Stimulated activated CD4-positive, alpha-beta T cell treated with anti-CD3 and anti-CD28 coated beads, Interleukin-4, amount 100 ng/mL, for 24 hours (primary cell): Measurements from ENCODE around the gene SERPINE2.
A peak's percentile ranks its signal among the peaks of the same experiment; 100 is the strongest.

Source experiments
- DNase-seq: peaks from one replicate; pipeline ENCODE4 v3.0.0-alpha.2; 2020

SERPINE2 gene, protein sequence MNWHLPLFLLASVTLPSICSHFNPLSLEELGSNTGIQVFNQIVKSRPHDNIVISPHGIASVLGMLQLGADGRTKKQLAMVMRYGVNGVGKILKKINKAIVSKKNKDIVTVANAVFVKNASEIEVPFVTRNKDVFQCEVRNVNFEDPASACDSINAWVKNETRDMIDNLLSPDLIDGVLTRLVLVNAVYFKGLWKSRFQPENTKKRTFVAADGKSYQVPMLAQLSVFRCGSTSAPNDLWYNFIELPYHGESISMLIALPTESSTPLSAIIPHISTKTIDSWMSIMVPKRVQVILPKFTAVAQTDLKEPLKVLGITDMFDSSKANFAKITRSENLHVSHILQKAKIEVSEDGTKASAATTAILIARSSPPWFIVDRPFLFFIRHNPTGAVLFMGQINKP

DNA sequence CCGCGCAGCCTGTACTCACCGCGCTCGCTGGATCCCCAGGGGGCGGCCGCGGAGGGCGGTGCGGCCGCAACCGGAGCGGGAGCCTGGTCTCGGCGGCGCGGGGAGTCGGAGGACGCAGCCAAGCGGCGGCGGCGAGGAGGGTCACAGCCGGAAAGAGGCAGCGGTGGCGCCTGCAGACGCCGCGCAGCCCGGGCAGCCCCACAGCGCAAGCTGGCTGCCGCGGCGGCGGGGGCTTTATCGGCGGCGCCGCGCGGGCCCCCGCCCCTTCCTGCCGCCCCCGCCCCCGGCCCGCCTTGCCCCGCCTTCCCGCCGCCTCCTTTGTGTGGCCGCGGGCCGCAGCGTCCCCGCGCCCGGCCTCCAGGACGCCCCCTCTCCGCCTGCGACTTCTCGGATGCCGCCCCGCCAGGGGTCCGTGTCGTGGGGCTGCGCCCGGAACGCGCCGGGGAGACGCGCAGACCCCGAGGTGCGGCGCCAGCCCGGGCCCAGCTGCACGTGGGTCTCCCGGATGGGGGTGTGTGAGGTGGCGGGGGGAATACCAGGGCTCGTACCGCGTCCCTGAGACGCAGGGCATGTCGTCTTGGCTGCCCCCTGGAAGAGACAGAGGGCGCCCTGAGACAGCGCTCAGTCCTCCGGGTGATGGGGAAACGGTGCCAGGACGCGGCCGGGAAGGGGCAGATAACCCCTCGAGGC is at the start of gene SERPINE2:
Gene SERPINE2 (minus strand): TSS at position 207 of the 690 bp plus-strand sequence. CDS start 37,386 bp downstream, outside the sequence.
- peak; percentile 42 for DNase-seq

DNA sequence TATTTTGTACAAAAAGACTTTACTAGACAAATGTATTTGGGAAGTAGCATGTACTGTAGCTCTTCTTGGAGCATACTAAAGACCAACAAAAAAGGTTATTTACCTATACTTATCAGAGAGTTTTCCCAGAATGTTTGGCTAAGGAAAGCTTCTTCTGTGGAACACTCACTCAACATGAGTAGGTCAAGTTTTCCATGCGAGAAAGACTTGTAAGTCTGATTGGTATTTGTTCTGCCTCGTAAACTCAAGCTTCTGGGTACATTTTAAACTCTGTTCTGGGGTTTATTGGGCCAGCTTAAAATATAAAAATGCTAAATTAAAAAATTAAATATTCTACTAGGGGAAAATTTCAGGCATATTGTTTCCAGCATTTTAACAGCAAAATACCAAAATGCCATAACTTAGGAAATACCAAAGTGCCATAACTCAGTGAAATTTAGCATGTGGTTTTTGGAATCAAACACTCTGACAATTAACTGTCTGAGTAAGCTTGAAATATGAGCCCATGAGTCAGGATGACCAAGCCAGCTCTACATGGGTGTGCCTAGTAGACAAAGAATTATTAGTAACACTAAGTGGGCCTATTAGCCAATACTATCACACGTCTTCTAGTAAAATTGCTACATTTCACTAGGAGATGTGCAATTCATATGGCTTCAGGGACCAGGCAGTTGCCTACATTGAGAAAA is 47.3 kb upstream of the SERPINE2 start:
- no peak for DNase-seq

DNA sequence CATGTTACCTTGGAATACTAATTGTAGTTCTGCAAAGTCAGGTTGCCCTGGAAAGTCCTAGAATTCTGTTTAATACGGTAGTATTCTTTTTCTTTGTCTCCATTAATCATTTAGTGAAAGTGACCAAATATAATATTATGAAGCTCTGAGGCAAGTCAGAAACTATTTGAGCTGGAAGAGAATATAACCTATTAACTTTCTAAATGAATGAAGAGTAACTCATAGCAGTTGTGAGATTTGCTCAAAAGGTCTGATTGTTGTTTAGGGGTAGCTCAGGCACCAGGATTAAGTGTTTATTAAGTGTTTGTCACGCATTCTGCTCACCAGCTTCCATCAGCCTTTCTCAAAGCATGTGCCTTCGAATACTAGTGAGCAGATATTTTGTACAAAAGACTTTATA is 46.7 kb upstream of the SERPINE2 start:
- DNase-seq = no peak

DNA sequence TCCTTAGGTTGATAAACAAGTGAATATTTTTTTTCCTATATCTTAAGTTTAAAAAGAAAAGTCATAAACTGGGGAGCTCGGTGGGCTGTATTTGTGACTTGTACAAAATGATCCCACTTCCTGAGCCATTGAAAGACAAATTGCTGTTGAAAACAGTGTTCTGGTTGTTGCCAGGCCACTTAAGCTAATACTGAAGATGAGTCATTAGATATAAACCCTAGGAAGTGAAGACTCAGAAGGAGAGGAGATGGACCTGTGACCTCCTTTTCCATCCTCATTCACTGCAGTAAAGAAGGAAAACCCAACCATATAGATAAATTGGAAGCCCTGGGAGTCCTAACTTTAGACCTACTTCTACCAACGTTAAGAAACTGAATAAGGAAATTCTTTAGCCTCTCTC is 46.2 kb upstream of the SERPINE2 start:
- DNase-seq = no peak

DNA sequence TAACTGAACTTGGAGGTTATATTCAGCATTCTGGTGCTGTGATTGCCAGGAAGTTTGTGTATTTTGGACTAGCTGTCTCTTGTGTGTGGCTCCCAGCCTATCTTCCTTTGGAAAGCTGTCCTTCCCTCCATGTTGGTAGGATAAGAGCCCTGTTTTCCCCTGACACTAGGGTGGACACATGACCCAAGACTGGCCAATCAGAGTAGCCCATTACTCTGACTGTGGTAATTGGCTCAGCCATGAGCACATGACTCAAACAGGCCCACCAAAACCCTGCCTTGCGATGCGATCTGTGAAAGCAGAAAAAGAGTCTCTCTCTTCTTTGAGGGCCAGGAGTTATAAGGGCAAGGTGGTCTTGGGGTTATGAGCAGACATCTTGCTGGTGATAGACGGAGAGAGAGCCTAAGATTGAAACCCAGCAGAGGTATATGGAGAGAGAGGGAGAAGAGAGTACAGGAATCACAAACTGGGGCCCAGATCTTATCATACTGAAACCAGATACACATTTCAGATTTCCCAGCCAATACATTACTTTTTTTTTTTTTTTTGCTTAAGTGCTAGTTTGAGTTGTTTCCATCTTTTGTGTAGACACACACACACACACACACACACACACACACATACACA is 45.3 kb upstream of the SERPINE2 start:
- no peak for DNase-seq

DNA sequence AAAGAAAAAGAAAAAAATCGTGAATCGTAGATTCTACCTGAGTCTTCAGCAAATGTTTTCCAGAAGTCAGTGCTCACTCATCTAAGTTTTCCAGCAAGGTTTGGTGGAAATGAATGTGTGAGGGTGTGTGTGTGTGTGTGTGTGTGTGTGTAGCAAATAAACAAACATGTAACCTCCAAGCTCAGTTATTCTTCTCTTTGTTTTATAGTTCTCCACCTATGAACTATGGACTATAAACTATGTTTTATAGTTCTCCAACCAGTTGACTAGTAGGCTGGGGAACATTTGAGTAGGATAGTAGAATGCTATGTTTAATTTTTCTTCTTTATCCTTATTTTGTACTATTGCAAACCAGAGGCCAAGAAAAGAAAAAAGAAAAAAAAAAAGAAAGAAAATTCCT is 44.6 kb upstream of the SERPINE2 start:
- no peak for DNase-seq

DNA sequence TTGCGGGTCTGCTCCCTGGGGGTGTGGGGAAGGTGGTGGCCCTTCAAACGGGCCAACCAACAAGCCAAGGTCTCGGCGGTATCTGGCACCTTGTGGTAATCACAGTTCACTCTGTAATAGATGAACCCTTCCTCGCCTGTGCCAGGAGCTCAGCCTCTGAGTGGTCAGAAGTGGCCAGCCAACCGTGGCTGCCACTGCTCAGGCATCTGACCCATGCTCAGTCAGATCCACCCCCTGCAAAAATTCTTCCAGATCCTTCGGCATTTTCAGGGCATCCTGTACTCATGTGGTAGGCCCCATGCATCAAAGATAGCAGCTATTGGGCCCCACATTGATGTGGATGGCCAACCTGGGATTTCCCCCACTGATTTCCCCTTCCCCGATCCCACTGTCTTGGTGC is 39.6 kb upstream of the SERPINE2 start:
- no peak for DNase-seq

DNA sequence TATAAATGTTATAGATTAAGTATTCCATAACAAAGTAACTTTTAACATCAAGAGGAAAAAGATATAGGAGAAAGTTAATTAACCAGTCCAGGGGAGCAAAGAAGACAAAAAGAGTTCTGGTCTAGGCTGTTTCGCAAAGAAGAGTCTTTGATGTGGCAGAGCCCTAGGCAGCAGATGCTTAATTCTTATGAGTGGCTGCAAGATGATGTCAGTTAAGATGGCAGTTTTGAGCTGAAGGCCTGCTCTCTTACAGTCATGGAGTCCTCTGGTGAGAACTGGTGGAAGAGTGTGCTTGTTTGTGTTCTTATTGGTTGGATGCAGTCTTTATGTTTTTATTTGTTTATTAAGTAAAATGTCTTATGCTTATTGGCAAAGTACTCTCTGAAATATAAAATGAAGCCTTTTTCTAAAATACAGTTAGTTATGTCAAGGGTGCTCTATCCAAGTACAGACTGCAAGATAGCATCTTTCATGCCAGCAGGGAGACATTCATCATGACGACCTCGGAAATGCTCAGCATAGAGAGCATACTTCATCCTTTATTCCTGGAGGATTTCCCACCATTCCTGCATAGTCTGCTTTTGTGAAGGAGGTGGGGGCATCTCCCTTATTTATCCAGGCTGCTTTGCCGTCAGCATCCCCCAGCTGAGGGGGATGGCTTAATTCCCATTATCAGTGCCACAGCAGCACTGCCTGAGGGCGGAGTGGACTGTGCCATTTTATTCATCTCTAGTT is 38.9 kb upstream of the SERPINE2 start:
- DNase-seq = no peak

DNA sequence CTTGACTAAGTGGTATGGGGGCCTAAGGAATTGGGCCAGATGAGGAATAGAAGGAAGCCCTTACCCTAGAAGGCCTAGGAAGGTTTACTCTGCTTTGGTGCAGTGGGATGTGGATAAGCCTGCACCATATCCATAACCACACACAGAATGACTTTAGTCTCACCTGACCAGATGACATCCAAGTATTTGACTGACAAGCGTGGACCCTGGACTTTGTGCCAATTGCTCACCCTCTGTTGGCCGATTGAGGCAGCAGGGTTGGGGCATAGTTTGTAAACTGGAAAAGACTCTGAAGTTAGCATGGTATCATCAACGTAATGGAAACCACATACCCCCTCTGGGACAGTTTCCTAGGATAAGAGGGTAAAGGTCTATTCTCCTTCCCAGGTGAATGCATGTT is 36.5 kb upstream of the SERPINE2 start:
- DNase-seq = no peak

DNA sequence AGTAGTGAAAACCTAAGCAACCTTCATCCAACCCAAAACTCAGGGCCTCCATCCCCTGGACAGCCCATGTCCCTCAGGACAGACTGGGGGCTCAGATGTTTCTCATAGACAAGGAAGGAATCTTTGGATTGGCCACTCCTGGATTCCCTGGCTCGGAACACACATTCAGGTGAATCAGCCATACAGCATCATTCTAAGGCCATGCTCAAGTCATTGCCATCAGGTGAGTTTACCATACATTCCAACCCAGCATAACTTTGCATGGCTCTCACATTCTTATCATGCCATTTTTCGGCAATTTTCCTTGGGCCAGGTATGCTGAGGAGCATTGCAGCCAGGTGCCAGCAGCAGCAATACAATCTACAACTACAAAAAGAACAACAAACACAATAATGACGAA is 34.6 kb upstream of the SERPINE2 start:
- DNase-seq = no peak

DNA sequence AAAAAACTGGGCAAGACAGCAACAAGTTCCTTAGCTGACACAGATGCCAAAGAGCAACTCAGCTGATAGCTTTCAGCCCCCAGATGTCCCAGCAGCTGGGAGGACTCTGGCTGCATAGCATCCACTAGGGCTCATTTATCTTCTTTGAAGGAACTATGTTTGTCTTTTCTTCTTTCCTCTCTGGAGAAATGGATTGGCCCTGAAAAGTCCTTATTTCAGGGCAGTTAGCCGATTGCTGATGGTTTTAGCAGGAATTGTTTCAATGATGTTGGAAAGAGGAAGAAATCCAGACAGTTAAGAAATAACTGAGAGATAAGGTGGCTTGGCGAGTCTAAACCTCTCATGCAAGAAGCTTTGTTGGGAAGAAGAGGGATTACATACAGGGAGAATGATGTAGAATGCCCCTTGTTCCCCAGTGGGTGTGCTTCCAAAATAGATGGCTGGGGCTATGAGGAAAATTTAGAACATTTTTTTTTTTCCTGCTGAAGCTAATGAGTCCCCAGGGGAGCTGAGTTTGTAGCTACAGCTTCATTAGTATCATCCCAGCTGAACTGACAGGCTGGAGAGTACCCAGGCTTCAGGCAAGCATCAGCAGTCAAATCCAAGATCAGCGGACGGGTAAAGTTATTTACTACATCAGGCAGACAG is 33.6 kb upstream of the SERPINE2 start:
- DNase-seq = no peak

DNA sequence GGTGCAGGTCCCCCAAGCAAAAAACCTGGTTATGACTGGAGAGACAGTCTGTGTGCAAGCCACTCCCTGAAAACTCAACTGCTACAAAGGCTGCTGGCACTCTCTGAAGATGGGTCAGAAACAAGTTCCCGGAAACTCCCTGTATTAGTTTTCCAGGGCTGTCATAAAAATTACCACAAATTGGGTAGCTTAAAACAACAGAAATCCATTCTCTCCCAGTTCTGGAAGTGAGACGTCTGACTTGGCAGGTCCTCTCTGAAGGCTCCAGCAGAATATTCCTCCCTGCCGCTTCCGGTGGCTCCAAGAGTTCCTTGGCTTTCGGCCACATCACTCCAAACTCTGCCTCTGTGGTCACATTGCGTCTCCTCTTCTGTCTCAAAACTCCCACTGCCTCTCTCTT is 30.1 kb upstream of the SERPINE2 start:
- DNase-seq = no peak

DNA sequence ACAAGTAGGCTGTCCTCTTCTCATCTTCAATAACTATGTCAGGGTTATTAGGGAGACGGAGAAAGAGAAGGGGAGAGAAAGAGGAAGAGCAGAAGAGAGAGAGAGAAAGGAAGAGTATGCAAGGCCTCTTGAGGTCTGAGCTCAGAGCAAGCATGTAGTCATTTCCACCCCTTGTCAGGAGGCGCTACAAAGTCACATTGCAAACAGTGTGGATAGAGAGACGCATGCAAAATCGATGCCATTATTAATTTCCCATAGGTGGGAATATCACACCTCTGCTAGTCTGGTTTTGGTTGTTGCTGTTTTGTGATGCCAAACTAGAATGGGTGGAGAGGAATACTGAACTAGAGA is 24.2 kb upstream of the SERPINE2 start:
- no peak for DNase-seq

DNA sequence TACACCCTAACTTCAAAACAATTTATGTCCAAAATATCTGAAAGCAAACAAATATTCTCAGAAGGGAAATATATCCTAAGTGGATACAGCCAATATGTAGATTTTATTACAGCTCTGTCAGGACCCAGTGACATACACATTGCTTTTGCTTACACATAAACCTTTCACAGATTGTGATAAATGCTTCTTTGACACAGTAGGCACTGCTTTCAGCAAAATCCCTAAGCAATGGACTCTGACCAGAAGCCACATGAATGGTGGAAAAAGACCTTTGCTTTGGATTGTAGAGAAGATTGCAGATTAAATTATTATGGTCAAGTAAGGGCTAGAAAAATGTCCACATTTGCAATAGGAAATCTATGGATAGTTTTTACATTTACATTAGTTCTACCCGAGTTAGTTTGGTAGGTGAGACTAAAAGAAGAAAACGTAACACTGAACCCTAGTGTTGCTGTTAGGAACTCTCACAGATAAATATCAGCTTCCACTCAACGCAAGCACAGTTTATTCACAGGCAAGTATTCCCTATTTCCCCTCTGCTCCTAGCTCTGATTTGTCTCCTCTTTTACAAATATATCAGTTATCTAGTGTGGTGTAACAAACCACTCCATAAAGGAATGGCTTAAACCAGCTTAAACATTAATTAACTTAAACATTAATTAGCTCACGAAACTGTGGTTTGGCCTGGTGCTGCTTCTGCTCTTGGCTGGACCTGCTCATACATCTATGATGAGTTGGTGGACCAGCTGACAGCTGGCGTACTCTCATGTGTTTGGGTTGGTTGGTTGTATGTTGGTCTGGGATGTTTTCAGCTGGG is 23.6 kb upstream of the SERPINE2 start:
- DNase-seq = no peak

DNA sequence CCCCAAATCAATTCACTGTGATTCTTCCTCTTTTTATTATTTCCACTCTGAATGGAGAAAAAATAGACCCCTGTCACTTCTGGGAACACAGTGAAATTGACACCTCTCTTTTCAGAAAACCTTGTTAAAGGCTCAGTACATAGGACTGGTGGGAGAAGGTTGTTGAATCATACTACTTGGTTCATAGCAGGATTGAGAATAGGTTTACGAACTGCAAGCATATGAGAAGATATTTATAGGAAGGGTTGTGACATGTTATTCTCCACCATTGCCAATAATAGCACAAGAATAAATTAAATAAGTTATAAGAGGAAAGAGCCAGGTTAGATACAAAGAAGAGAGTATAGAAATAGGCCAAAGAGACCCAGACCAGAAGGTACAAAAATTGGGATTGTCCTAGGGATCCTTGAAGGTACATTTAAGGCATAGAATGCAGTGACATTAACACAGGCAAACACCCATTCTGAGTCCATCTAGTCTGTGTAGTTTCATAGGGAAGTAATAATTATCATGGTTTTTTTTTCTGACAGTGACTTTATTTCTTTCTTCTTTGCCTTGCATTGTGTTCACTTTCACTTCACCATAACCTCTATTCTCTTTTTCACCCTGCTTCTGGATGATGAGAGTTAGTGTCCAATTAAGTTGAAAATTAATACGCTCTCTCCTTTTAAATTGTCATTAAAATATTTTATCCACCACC is 21.8 kb upstream of the SERPINE2 start:
- DNase-seq = no peak

DNA sequence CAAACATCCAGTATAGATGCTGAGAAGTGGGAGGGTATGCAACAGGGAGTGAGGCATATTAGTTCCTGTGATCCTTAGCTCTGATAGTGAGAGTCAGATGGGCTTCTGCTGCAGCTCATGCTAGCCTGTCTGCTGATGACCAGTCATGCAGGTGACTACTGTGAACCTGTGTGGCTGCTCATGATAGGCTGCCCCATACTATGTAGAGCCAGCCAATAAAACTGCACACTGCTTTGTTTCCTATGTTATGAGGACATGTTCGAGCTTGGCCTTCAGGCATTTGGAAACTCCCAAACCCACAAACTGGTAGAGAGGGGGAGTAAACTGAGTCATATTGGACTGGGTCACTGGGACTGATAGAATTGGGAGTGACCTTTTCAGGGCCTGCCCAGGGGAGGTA is 20.1 kb upstream of the SERPINE2 start:
- no peak for DNase-seq

DNA sequence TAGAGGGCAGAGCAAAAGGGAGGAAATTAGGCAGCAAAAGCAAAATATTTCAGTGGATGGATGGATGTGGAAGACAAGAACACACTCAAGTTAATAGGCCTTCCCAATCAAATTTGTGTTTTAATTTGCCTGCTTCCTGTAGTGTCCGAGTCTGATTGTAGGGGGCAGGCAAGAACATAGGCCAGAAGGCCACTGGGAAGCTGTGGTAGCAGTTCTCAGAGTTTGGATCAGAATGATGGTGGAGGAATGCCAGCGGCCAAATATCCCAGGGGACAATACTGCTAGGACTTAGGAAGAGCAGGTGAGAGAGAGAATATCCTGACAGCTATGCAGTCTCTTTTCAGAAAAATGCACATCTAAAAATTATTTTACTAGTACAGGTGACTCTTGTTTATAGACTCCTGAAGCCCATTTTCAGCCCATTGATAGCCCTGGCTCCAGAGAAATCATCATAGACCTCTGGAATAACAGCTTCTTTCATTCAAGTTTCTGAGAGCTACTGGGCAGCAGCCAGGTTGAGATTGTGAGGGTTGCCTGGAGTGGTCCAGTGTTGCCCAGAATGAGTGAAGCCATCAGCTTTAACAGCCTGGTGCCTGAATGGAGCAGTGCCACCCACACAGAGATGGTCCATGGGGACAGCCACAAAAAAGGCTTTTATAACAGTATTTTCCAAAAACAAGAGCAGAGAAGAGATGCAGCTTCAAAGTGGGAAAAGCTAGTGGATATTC is 19.1 kb upstream of the SERPINE2 start:
- no peak for DNase-seq

DNA sequence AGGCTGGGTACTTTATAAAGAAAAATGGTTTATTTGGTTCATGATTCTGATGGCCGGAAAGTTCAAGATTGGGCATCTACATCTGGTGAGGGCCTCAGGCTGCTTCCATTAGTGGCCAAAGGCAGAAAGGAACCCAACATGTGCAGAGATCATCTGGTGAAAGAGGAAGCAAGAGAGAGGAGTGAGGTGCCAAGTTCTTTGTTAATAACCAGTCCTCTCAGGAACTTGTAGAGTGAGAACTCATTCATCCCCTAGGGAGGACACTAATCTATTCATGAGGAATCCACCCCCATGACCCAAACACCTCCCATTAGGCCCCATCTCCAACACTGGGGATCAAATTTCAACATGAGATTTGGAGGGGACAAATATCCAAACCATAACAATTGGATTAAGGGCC is 17.8 kb upstream of the SERPINE2 start:
- no peak for DNase-seq

DNA sequence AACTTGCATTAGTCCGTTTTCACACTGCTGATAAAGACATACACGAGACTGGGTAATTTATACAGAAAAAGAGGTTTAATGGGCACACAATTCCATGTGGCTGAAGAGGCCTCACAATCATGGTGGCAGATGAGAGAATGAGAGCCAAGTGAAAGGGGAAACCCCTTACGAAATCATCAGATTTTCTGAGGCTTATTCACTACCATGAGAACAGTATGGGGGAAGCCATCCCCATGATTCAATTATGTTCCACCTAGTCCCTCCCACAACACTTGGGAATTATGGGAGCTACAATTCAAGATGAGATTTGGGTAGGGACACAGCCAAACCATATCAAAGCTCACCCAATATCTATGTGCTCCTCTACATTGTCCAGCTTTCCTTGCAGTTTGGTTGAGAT is 16.0 kb upstream of the SERPINE2 start:
- no peak for DNase-seq

DNA sequence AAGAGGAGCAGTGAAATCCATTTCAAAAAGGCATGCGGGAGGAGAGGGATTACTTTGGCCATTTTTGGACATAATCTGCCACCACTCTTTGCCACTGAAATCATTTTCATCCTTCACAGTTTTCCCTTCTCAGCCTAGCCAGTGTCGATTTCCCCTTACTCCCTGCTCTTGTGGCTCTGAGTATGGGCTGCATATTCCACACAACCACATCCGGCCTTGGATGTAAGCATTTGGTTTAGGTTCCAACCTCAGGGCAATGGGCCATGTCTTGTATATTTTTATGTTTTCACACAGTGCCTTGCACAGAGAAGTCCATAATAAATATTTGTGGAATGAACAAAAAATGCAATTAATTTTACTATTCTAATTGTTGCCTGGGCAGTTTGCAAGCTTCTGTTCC is 7.7 kb upstream of the SERPINE2 start:
- no peak for DNase-seq
